Measurements from ENCODE around the gene TDRD12.

TDRD12 gene

GRCh38 chr19:32717496-32717895, 2.1 kb upstream of the TDRD12 start:
- Histone ChIP-seq H2BK120ac (ENCODE audit: low read depth, low read length) (no peak overlapping the region), H4K8ac (ENCODE audit: low read length) (no peak overlapping the region), H3K79me1 (replicated peaks; ENCODE audit: low read length, poor library complexity, severe bottlenecking) (no peaks in the 10 kb centered on the region), H3K4me1 (ENCODE audit: control insufficient read depth, insufficient read depth, low read depth, low read length) (peaks cover 2% of the 10 kb centered on the region), H3K9me3 (ENCODE audit: control insufficient read depth, low read length) (no peaks in the 10 kb centered on the region), H3K18ac (ENCODE audit: low read depth in 1 of 2, low read length in 2 of 2) (no peak overlapping the region), H4K91ac (ENCODE audit: low read length) (no peak overlapping the region), H2BK5ac (ENCODE audit: low read depth, low read length, poor library complexity, severe bottlenecking) (no peak overlapping the region), H3K4me3 (ENCODE audit: insufficient read depth in 1 of 2, low read depth in 1 of 2, low read length in 2 of 2) (no peak overlapping the region), H3K4me2 (ENCODE audit: low read length, poor library complexity, severe bottlenecking) (no peak overlapping the region), H3K27ac (ENCODE audit: low read length, poor library complexity, severe bottlenecking) (no peak overlapping the region), H2AK5ac (ENCODE audit: low read length, severe bottlenecking) (no peak overlapping the region), H2BK15ac (ENCODE audit: low read depth, poor library complexity, severe bottlenecking) (no peak overlapping the region), H2BK12ac (ENCODE audit: low read length in 2 of 2) (no peak overlapping the region), H3K27me3 (ENCODE audit: control insufficient read depth in 1 of 2, insufficient read depth in 1 of 2, low read length in 2 of 2) (no peaks in the 10 kb centered on the region), H3K4ac (ENCODE audit: low read depth in 1 of 2, low read length in 2 of 2) (no peak overlapping the region), H3K36me3 (ENCODE audit: control insufficient read depth in 1 of 2, insufficient read depth in 2 of 2, low read depth in 1 of 2, low read length in 2 of 2) (peaks cover 8 to 27% of the 10 kb centered on the region in 2 experiments), H2AFZ (ENCODE audit: low read depth, low read length) (no peak overlapping the region), H3K9ac (ENCODE audit: low read length) (no peak overlapping the region), H3K14ac (ENCODE audit: low read length in 2 of 2) (no peak overlapping the region), H3K23ac (ENCODE audit: low read length in 2 of 2) (no peak overlapping the region)
- WGBS, result 91% methylated on average over 4 of the region's 5 CpGs
- DNase-seq, result no peak

GRCh38 chr19:32718286-32718685, 1.3 kb upstream of the TDRD12 start:
- no peaks in the 10 kb centered on the region for H3K79me1 ChIP-seq (replicated peaks; ENCODE audit: low read length, poor library complexity, severe bottlenecking)
- H2AK5ac ChIP-seq (ENCODE audit: low read length, severe bottlenecking), result no peak overlapping the region
- no peak overlapping the region for H3K14ac ChIP-seq (ENCODE audit: low read length in 2 of 2)
- WGBS, result 92% methylated on average over 7 of the region's 7 CpGs
- H3K27ac ChIP-seq (ENCODE audit: low read length, poor library complexity, severe bottlenecking), result no peak overlapping the region
- H2BK5ac ChIP-seq (ENCODE audit: low read depth, low read length, poor library complexity, severe bottlenecking), result no peak overlapping the region
- no peak overlapping the region for H3K4ac ChIP-seq (ENCODE audit: low read depth in 1 of 2, low read length in 2 of 2)
- no peak for DNase-seq
- no peak overlapping the region for H2BK120ac ChIP-seq (ENCODE audit: low read depth, low read length)
- no peaks in the 10 kb centered on the region for H3K27me3 ChIP-seq (ENCODE audit: control insufficient read depth in 1 of 2, insufficient read depth in 1 of 2, low read length in 2 of 2)
- no peak overlapping the region for H3K18ac ChIP-seq (ENCODE audit: low read depth in 1 of 2, low read length in 2 of 2)
- H2AFZ ChIP-seq (ENCODE audit: low read depth, low read length), result no peak overlapping the region
- H3K9ac ChIP-seq (ENCODE audit: low read length), result no peak overlapping the region
- H3K4me1 ChIP-seq (ENCODE audit: control insufficient read depth, insufficient read depth, low read depth, low read length), result peaks cover 2% of the 10 kb centered on the region
- H4K8ac ChIP-seq (ENCODE audit: low read length), result no peak overlapping the region
- no peak overlapping the region for H4K91ac ChIP-seq (ENCODE audit: low read length)
- H3K23ac ChIP-seq (ENCODE audit: low read length in 2 of 2), result no peak overlapping the region
- no peak overlapping the region for H3K4me3 ChIP-seq (ENCODE audit: insufficient read depth in 1 of 2, low read depth in 1 of 2, low read length in 2 of 2)
- peaks cover 8 to 23% of the 10 kb centered on the region in 2 experiments for H3K36me3 ChIP-seq (ENCODE audit: control insufficient read depth in 1 of 2, insufficient read depth in 2 of 2, low read depth in 1 of 2, low read length in 2 of 2)
- H2BK12ac ChIP-seq (ENCODE audit: low read length in 2 of 2), result no peak overlapping the region
- no peak overlapping the region for H3K4me2 ChIP-seq (ENCODE audit: low read length, poor library complexity, severe bottlenecking)
- no peaks in the 10 kb centered on the region for H3K9me3 ChIP-seq (ENCODE audit: control insufficient read depth, low read length)
- no peak overlapping the region for H2BK15ac ChIP-seq (ENCODE audit: low read depth, poor library complexity, severe bottlenecking)

GRCh38 chr19:32720216-32720935, 809 bp downstream of the TDRD12 start:
- no peak overlapping the region for H2AFZ ChIP-seq (ENCODE audit: low read depth, low read length)
- no peak overlapping the region for H2BK5ac ChIP-seq (ENCODE audit: low read depth, low read length, poor library complexity, severe bottlenecking)
- H3K27ac ChIP-seq (ENCODE audit: low read length, poor library complexity, severe bottlenecking), result no peak overlapping the region
- no peak overlapping the region for H3K18ac ChIP-seq (ENCODE audit: low read depth in 1 of 2, low read length in 2 of 2)
- H2BK15ac ChIP-seq (ENCODE audit: low read depth, poor library complexity, severe bottlenecking), result no peak overlapping the region
- H4K8ac ChIP-seq (ENCODE audit: low read length), result no peak overlapping the region
- peaks cover 2% of the 10 kb centered on the region for H3K4me1 ChIP-seq (ENCODE audit: control insufficient read depth, insufficient read depth, low read depth, low read length)
- H3K9me3 ChIP-seq (ENCODE audit: control insufficient read depth, low read length), result no peaks in the 10 kb centered on the region
- no peak overlapping the region for H3K9ac ChIP-seq (ENCODE audit: low read length)
- no peaks in the 10 kb centered on the region for H3K27me3 ChIP-seq (ENCODE audit: control insufficient read depth in 1 of 2, insufficient read depth in 1 of 2, low read length in 2 of 2)
- H3K4me2 ChIP-seq (ENCODE audit: low read length, poor library complexity, severe bottlenecking), result no peak overlapping the region
- no peak overlapping the region for H3K4ac ChIP-seq (ENCODE audit: low read depth in 1 of 2, low read length in 2 of 2)
- no peak overlapping the region for H2BK12ac ChIP-seq (ENCODE audit: low read length in 2 of 2)
- DNase-seq, result no peak
- no peak overlapping the region for H2BK120ac ChIP-seq (ENCODE audit: low read depth, low read length)
- H3K79me1 ChIP-seq (replicated peaks; ENCODE audit: low read length, poor library complexity, severe bottlenecking), result no peaks in the 10 kb centered on the region
- 97% methylated on average over 19 of the region's 22 CpGs for WGBS
- H3K36me3 ChIP-seq (ENCODE audit: control insufficient read depth in 1 of 2, insufficient read depth in 2 of 2, low read depth in 1 of 2, low read length in 2 of 2), result peaks cover 8 to 9% of the 10 kb centered on the region in 2 experiments
- H3K23ac ChIP-seq (ENCODE audit: low read length in 2 of 2), result no peak overlapping the region
- no peak overlapping the region for H3K4me3 ChIP-seq (ENCODE audit: insufficient read depth in 1 of 2, low read depth in 1 of 2, low read length in 2 of 2)
- H2AK5ac ChIP-seq (ENCODE audit: low read length, severe bottlenecking), result no peak overlapping the region
- no peak overlapping the region for H4K91ac ChIP-seq (ENCODE audit: low read length)
- H3K14ac ChIP-seq (ENCODE audit: low read length in 2 of 2), result no peak overlapping the region

- H3K23ac ChIP-seq (ENCODE audit: low read length in 2 of 2), result no peak overlapping the region
- H2AK5ac ChIP-seq (ENCODE audit: low read length, severe bottlenecking), result no peak overlapping the region
- H3K4me3 ChIP-seq (ENCODE audit: insufficient read depth in 1 of 2, low read depth in 1 of 2, low read length in 2 of 2), result no peak overlapping the region
- no peaks in the 10 kb centered on the region for H3K79me1 ChIP-seq (replicated peaks; ENCODE audit: low read length, poor library complexity, severe bottlenecking)
- no peak overlapping the region for H2BK120ac ChIP-seq (ENCODE audit: low read depth, low read length)
- 95% methylated on average over 22 of the region's 22 CpGs for WGBS
- DNase-seq, result no peak
- H3K36me3 ChIP-seq (ENCODE audit: control insufficient read depth in 1 of 2, insufficient read depth in 2 of 2, low read depth in 1 of 2, low read length in 2 of 2), result peaks cover 8% of the 10 kb centered on the region in 2 experiments
- H3K27ac ChIP-seq (ENCODE audit: low read length, poor library complexity, severe bottlenecking), result no peak overlapping the region
- H3K4ac ChIP-seq (ENCODE audit: low read depth in 1 of 2, low read length in 2 of 2), result no peak overlapping the region
- no peak overlapping the region for H2BK5ac ChIP-seq (ENCODE audit: low read depth, low read length, poor library complexity, severe bottlenecking)
- H3K4me2 ChIP-seq (ENCODE audit: low read length, poor library complexity, severe bottlenecking), result no peak overlapping the region
- no peaks in the 10 kb centered on the region for H3K27me3 ChIP-seq (ENCODE audit: control insufficient read depth in 1 of 2, insufficient read depth in 1 of 2, low read length in 2 of 2)
- H3K4me1 ChIP-seq (ENCODE audit: control insufficient read depth, insufficient read depth, low read depth, low read length), result peaks cover 2% of the 10 kb centered on the region
- no peak overlapping the region for H3K9ac ChIP-seq (ENCODE audit: low read length)
- no peak overlapping the region for H4K8ac ChIP-seq (ENCODE audit: low read length)
- no peak overlapping the region for H2BK12ac ChIP-seq (ENCODE audit: low read length in 2 of 2)
- H3K18ac ChIP-seq (ENCODE audit: low read depth in 1 of 2, low read length in 2 of 2), result no peak overlapping the region
- no peak overlapping the region for H2BK15ac ChIP-seq (ENCODE audit: low read depth, poor library complexity, severe bottlenecking)
- H2AFZ ChIP-seq (ENCODE audit: low read depth, low read length), result no peak overlapping the region
- no peak overlapping the region for H4K91ac ChIP-seq (ENCODE audit: low read length)
- H3K9me3 ChIP-seq (ENCODE audit: control insufficient read depth, low read length), result no peaks in the 10 kb centered on the region
- H3K14ac ChIP-seq (ENCODE audit: low read length in 2 of 2), result no peak overlapping the region
Measured at GRCh38 chr19:32720936-32721250, 1.3 kb downstream of the TDRD12 start.

All from mesenchymal stem cell (in vitro differentiated cells and primary cell).